Right lobe of liver (tissue), 6 donors: ENCODE data around the gene SMOC1. TPM values are rescaled to one million over a fixed set of nuclear protein-coding genes. Genes with fewer than 3 reads are reported as not detected.

ENCODE experiments used
- ATAC-seq, 4 donors: fragments of 200-7000 bp; cut with Tn5 transposase; one replicate each; pipeline ENCODE4 v1.9.1; 2020; ENCODE audit warnings: mild to moderate bottlenecking in 4 of 4, moderate library complexity in 4 of 4
- DNase-seq, 3 donors: peaks; one replicate each; pipeline ENCODE4 v3.0.0-alpha.2; 2020
- H3K27ac ChIP-seq, 3 donors: fragments of 200-600 bp; one replicate each; pipeline ENCODE4 v1.8.0; 2022
- H3K27me3 ChIP-seq, 2 donors: fragments of 200-600 bp; one replicate each; pipeline ENCODE4 v1.8.0; 2022
- H3K36me3 ChIP-seq, 4 donors: fragments of 200-600 bp; sonication (generic) in 1 of 4; one replicate each; pipeline versions ENCODE4 v1.5.1 to v1.8.0; 2017 to 2022; ENCODE audit warnings: control low read depth in 1 of 4
- H3K4me1 ChIP-seq, 4 donors: fragments of 200-600 bp; sonication (generic) in 1 of 4; one replicate each; pipeline versions ENCODE4 v1.5.1 to v1.8.0; 2017 to 2022; ENCODE audit warnings: control low read depth in 1 of 4
- H3K4me3 ChIP-seq, 3 donors: fragments of 200-600 bp; one replicate each; pipeline ENCODE4 v1.8.0; 2022
- H3K9me3 ChIP-seq, 4 donors: fragments of 200-600 bp; sonication (generic) in 1 of 4; one replicate each; pipeline versions ENCODE4 v1.5.1 to v1.8.0; 2017 to 2022; ENCODE audit warnings: control low read depth in 1 of 4
- CTCF ChIP-seq, 4 donors: fragments of 200-600 bp in 3 of 4; fragments of 450-650 bp in 1 of 4; IDR thresholded peaks; one replicate each; pipeline versions ENCODE4 v1.5.1 to v1.8.0; 2016 to 2022; ENCODE audit warnings: antibody characterized with exemption in 4 of 4, mild to moderate bottlenecking in 2 of 4
- POLR2A ChIP-seq: fragments of 450-650 bp; IDR thresholded peaks from one replicate; pipeline ENCODE4 v1.6.1; 2017; ENCODE audit warnings: antibody characterized with exemption, mild to moderate bottlenecking
- WGBS: methylation state at CpG from one replicate; pipeline ENCODE4 v1.1.6; 2018; ENCODE audit warnings: low coverage, low lambda C conversion rate; ENCODE audit not compliant: insufficient coverage; ENCODE audit errors: missing lambda C conversion rate; 5-methylcytosine and 5-hydroxymethylcytosine counted together
- intact Hi-C, 2 donors: fragments of 100-400 bp; cut with DNase I; formaldehyde crosslinking; loops; one replicate each; pipeline versions ENCODE4 v1.11.2 to v1.14.1; 2022
- total RNA-seq, 6 experiments: library from RNA; depleted of rRNA in 2 of 6; stranded (reverse); fragments of >200 nt in 2 of 6; fragmentation: NEBNext Ultra II Directional in 3 of 6; extraction: Animal tissue kit (Norgen Biotek cat#: 25700) in 3 of 6; gene quantifications; one replicate each; pipeline versions ENCODE4 v1.1.0 to v1.2.4, GENCODE V29; 2016 to 2023
- donor health status: DM: no; HTN: yes; CAD: no.
- donor health status: DM: no; HTN: no; CAD: no.
- donor health status: DM: no; HTN: no; CAD: no.
- donor health status: DM: no; HTN: yes; CAD: no.
- donor health status: DM: no; HTN: yes; CAD: no.

Gene SMOC1
- total RNA-seq, 6 experiments from 2014 or later: 22.3 to 88.5 (median 45.4) TPM

- Histone ChIP-seq H3K36me3 (peaks cover 0 to 17% (median 7%) of the 10 kb centered on the region in 4 donors), H3K27me3 (no peaks in the 10 kb centered on the region), H3K4me1 (no peaks in the 10 kb centered on the region), H3K9me3 (no peaks in the 10 kb centered on the region), H3K27ac (no peak overlapping the region), H3K4me3 (no peak overlapping the region)
- TF ChIP-seq POLR2A (no peak), CTCF (IDR thresholded peaks at IDR 0.05) (no peak)
- no peak for ATAC-seq
- intact Hi-C loops: no loop called here
- DNase-seq: no peak
- WGBS: 80% methylated on average over 1 of the region's 6 CpGs
Measured at GRCh38 chr14:69982220-69982839, 103.1 kb downstream of the SMOC1 start.

GRCh38 chr14:69982886-69983285 is 103.7 kb downstream of the SMOC1 start:
- intact Hi-C loops: no loop called here
- no peak overlapping the region for H3K4me3 ChIP-seq
- no peak overlapping the region for H3K27ac ChIP-seq
- no peak for TF ChIP-seq CTCF (IDR thresholded peaks at IDR 0.05)
- TF ChIP-seq POLR2A: no peak
- ATAC-seq (no peak), DNase-seq (no peak)
- 89% methylated on average over 6 of the region's 7 CpGs for WGBS
- peaks cover 0 to 15% (median 7%) of the 10 kb centered on the region in 4 donors for H3K36me3 ChIP-seq
- H3K9me3 ChIP-seq: no peaks in the 10 kb centered on the region
- no peaks in the 10 kb centered on the region for H3K27me3 ChIP-seq
- no peaks in the 10 kb centered on the region for H3K4me1 ChIP-seq

GRCh38 chr14:69983317-69983716 is 104.1 kb downstream of the SMOC1 start:
- H3K9me3 ChIP-seq: no peaks in the 10 kb centered on the region
- ATAC-seq (no peak), DNase-seq (no peak)
- H3K27ac ChIP-seq: no peak overlapping the region
- no peaks in the 10 kb centered on the region for H3K27me3 ChIP-seq
- H3K36me3 ChIP-seq: peaks cover 0 to 14% (median 5%) of the 10 kb centered on the region in 4 donors
- no peak overlapping the region for H3K4me3 ChIP-seq
- WGBS: 94% methylated on average over 3 of the region's 4 CpGs
- intact Hi-C loops: no loop called here
- no peak for TF ChIP-seq POLR2A
- TF ChIP-seq CTCF (IDR thresholded peaks at IDR 0.05): no peak
- no peaks in the 10 kb centered on the region for H3K4me1 ChIP-seq

GRCh38 chr14:69985463-69985862 is 106.2 kb downstream of the SMOC1 start:
- WGBS: 56% methylated on average over 1 of the region's 1 CpG
- ATAC-seq: peak in 2 of 4 donors; percentile 39 to 70
- intact Hi-C loops: no loop called here
- no peak overlapping the region for H3K4me3 ChIP-seq
- H3K9me3 ChIP-seq: no peaks in the 10 kb centered on the region
- H3K4me1 ChIP-seq: peaks cover 0 to 13% (median 0%) of the 10 kb centered on the region in 4 donors
- no peaks in the 10 kb centered on the region for H3K27me3 ChIP-seq
- H3K36me3 ChIP-seq: peaks cover 0 to 6% (median 0%) of the 10 kb centered on the region in 4 donors
- DNase-seq: no peak
- TF ChIP-seq POLR2A (no peak), CTCF (IDR thresholded peaks at IDR 0.05) (no peak)
- no peak overlapping the region for H3K27ac ChIP-seq
